CD14-positive monocyte (primary cell): ENCODE data around the gene SPRING1. TPM values are rescaled to one million over a fixed set of nuclear protein-coding genes. Genes with fewer than 3 reads are reported as not detected.

Source experiments
- DNase-seq, 3 donors: peaks; one replicate each; pipeline ENCODE4 v3.0.0-alpha.2; 2011 to 2022
- H2AFZ ChIP-seq: 2 replicates; pipeline ENCODE4 v1.6.0; 2012; ENCODE audit warnings: mild to moderate bottlenecking, low read depth, low read length, inconsistent platforms; ENCODE audit not compliant: insufficient read depth, poor library complexity, severe bottlenecking
- H3K27ac ChIP-seq, 2 donors: 1 replicate in 1 of 2; 2 replicates in 1 of 2; pipeline ENCODE4 v1.5.1; 2012 to 2013; ENCODE audit warnings: low read length in 2 of 2, control low read depth in 1 of 2, inconsistent platforms in 1 of 2, low read depth in 1 of 2, mild to moderate bottlenecking in 1 of 2
- H3K27me3 ChIP-seq, 2 donors: one replicate each; pipeline versions ENCODE4 v1.6.0 to v1.6.1; 2011 to 2013; ENCODE audit warnings: low read length in 2 of 2; ENCODE audit not compliant: control insufficient read depth in 2 of 2, insufficient read depth in 2 of 2
- H3K36me3 ChIP-seq, 2 donors: replicated peaks in 1 of 2; 1 replicate in 1 of 2; 2 replicates in 1 of 2; pipeline versions ENCODE4 v1.5.1 to v1.6.1; 2012 to 2013; ENCODE audit warnings: low read length in 2 of 2, control low read depth in 1 of 2, inconsistent platforms in 1 of 2, mild to moderate bottlenecking in 1 of 2; ENCODE audit not compliant: insufficient read depth in 2 of 2, control insufficient read depth in 1 of 2
- H3K4me1 ChIP-seq, 2 donors: 1 replicate in 1 of 2; 2 replicates in 1 of 2; pipeline versions ENCODE4 v1.5.1 to v1.6.1; 2012 to 2013; ENCODE audit warnings: low read length in 2 of 2, control low read depth in 1 of 2, inconsistent platforms in 1 of 2, mild to moderate bottlenecking in 1 of 2, moderate library complexity in 1 of 2; ENCODE audit not compliant: insufficient read depth in 2 of 2, control insufficient read depth in 1 of 2
- H3K4me2 ChIP-seq: replicated peaks from 2 replicates; pipeline ENCODE3; 2012; ENCODE audit warnings: low read length, moderate library complexity, mild to moderate bottlenecking; ENCODE audit not compliant: poor library complexity, severe bottlenecking; ENCODE audit errors: extremely low read depth
- H3K4me3 ChIP-seq, 3 experiments: fragments of 200-600 bp in 1 of 3; sonication (generic) in 1 of 3; replicated peaks in 1 of 3; 1 replicate in 2 of 3; 2 replicates in 1 of 3; pipeline ENCODE4 v1.5.1; 2011 to 2013; ENCODE audit warnings: low read length in 3 of 3, mild to moderate bottlenecking in 3 of 3, control low read depth in 2 of 3, low read depth in 2 of 3, inconsistent platforms in 1 of 3, moderate library complexity in 1 of 3
- H3K79me2 ChIP-seq: 2 replicates; pipeline ENCODE4 v1.6.0; 2012; ENCODE audit warnings: mild to moderate bottlenecking, control low read depth, inconsistent platforms, low read length, moderate library complexity; ENCODE audit not compliant: insufficient read depth
- H3K9ac ChIP-seq: 2 replicates; pipeline ENCODE4 v1.6.0; 2017; ENCODE audit warnings: low read length, mild to moderate bottlenecking; ENCODE audit not compliant: insufficient read depth, poor library complexity, severe bottlenecking
- H3K9me3 ChIP-seq, 2 donors: replicated peaks in 1 of 2; 1 replicate in 1 of 2; 2 replicates in 1 of 2; pipeline versions ENCODE4 v1.5.1 to v1.6.1; 2012 to 2013; ENCODE audit warnings: low read length in 2 of 2, control low read depth in 1 of 2; ENCODE audit not compliant: control insufficient read depth in 1 of 2, insufficient read depth in 1 of 2
- H4K20me1 ChIP-seq: 2 replicates; pipeline ENCODE4 v1.6.0; 2012; ENCODE audit warnings: mild to moderate bottlenecking, low read length, control low read depth, moderate library complexity; ENCODE audit not compliant: insufficient read depth
- H3K27ac Mint-ChIP-seq, 7 donors: one replicate each; pipeline ENCODE4 v1.8.0; 2020; ENCODE audit warnings: mild to moderate bottlenecking in 7 of 7, mixed read lengths in 7 of 7, moderate library complexity in 6 of 7, inconsistent platforms in 2 of 7
- H3K27me3 Mint-ChIP-seq, 3 donors: one replicate each; pipeline ENCODE4 v1.8.0; 2021 to 2022; ENCODE audit warnings: low read depth in 3 of 3, mild to moderate bottlenecking in 3 of 3, mixed read lengths in 3 of 3, moderate library complexity in 3 of 3, inconsistent platforms in 1 of 3
- H3K36me3 Mint-ChIP-seq, 2 donors: one replicate each; pipeline ENCODE4 v1.8.0; 2020; ENCODE audit warnings: mixed read lengths in 2 of 2, inconsistent platforms in 1 of 2, mild to moderate bottlenecking in 1 of 2
- H3K4me1 Mint-ChIP-seq: one replicate; pipeline ENCODE4 v1.8.0; 2020; ENCODE audit warnings: mild to moderate bottlenecking, mixed read lengths
- H3K4me3 Mint-ChIP-seq, 2 donors: one replicate each; pipeline ENCODE4 v1.8.0; 2020; ENCODE audit warnings: mild to moderate bottlenecking in 2 of 2, mixed read lengths in 2 of 2, moderate library complexity in 1 of 2
- H3K9me3 Mint-ChIP-seq, 7 donors: one replicate each; pipeline ENCODE4 v1.8.0; 2020 to 2022; ENCODE audit warnings: mixed read lengths in 7 of 7, mild to moderate bottlenecking in 6 of 7, moderate library complexity in 6 of 7, inconsistent platforms in 2 of 7
- CTCF ChIP-seq: fragments of 200-600 bp; IDR thresholded peaks from one replicate; pipeline ENCODE4 v1.8.0; 2022; ENCODE audit warnings: antibody characterized with exemption, mild to moderate bottlenecking
- WGBS: methylation state at CpG from one replicate; pipeline ENCODE4 v1.1.5; 2013; ENCODE audit warnings: missing lambda C conversion rate; ENCODE audit not compliant: insufficient coverage; 5-methylcytosine and 5-hydroxymethylcytosine counted together
- intact Hi-C, 2 donors: fragments of 100-400 bp; cut with micrococcal nuclease; formaldehyde crosslinking; loops; one replicate each; pipeline versions ENCODE4 v1.15.0 to v1.15.1; 2023
- polyA plus RNA-seq, 3 donors: library from polyadenylated mRNA; depleted of rRNA in 1 of 3; unstranded in 2 of 3; stranded (reverse) in 1 of 3; fragments of 300-500 nt in 2 of 3; fragments of >200 nt in 1 of 3; fragmentation: Illumina TruSeq in 2 of 3; gene quantifications; 1 replicate in 2 of 3; 2 replicates in 1 of 3; pipeline ENCODE4 v1.2.3, GENCODE V29; 2012 to 2021

The SPRING1 gene
- polyA plus RNA-seq, 3 donors: 6.3 to 19.3 (median 15.6) TPM

- Mint-ChIP-seq H3K4me3 (no peak overlapping the region), H3K27ac (peak overlapping the region in 1 of 7 donors; percentile 1), H3K4me1 (peaks cover 22% of the 10 kb centered on the region), H3K27me3 (peaks cover 0 to 8% (median 3%) of the 10 kb centered on the region in 3 donors), H3K9me3 (no peaks in the 10 kb centered on the region), H3K36me3 (peaks cover 22 to 30% of the 10 kb centered on the region in 2 donors)
- H3K27ac ChIP-seq: no peak overlapping the region
- no peak for TF ChIP-seq CTCF
- no peak overlapping the region for H3K9ac ChIP-seq
- H3K9me3 ChIP-seq: no peaks in the 10 kb centered on the region
- no peak overlapping the region for H2AFZ ChIP-seq
- peaks cover 18 to 42% of the 10 kb centered on the region in 2 donors for H3K36me3 ChIP-seq
- intact Hi-C loops: no loop called here
- no peak overlapping the region for H3K4me2 ChIP-seq
- H3K27me3 ChIP-seq: peaks cover 0 to 3% of the 10 kb centered on the region in 2 donors
- peaks cover 15 to 26% of the 10 kb centered on the region in 2 donors for H3K4me1 ChIP-seq
- H4K20me1 ChIP-seq: peaks cover 46% of the 10 kb centered on the region
- no peak overlapping the region for H3K4me3 ChIP-seq
- no peak for DNase-seq
- WGBS: 100% methylated on average over 2 of the region's 5 CpGs
- peaks cover 56% of the 10 kb centered on the region for H3K79me2 ChIP-seq
These were observed 3.6 kb downstream of the SPRING1 start for GRCh38 chr12:116734156-116734768.

DNA sequence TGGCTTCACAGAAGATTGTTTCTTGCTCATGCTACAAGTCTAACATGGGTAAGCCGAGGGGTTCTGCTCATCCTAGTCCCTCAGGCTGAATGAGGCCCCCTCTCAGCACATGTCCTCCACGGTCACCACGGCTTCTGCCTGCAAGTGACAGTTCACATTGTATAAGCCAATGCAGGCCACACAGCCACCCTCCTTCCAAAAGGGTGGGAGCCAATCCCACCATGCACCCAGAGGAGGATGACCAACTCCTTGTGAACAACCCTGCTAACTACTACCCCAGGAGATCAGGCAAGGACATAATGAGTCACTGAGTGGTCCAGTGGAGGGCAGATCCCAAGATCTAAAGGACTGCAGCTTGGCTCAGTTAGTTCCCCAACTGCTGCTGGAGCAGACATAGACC, 6.1 kb downstream of the SPRING1 start:
- no peak overlapping the region for H3K4me3 ChIP-seq
- H3K79me2 ChIP-seq: peaks cover 56% of the 10 kb centered on the region
- peaks cover 22 to 60% of the 10 kb centered on the region in 2 donors for H3K36me3 ChIP-seq
- Mint-ChIP-seq H3K27me3 (peaks cover 0 to 2% (median 0%) of the 10 kb centered on the region in 3 donors), H3K4me3 (no peak overlapping the region), H3K4me1 (peaks cover 8% of the 10 kb centered on the region), H3K9me3 (no peaks in the 10 kb centered on the region), H3K27ac (no peak overlapping the region), H3K36me3 (peaks cover 28 to 38% of the 10 kb centered on the region in 2 donors)
- H3K4me2 ChIP-seq: no peak overlapping the region
- no peak for TF ChIP-seq CTCF
- no peak overlapping the region for H3K9ac ChIP-seq
- H3K27me3 ChIP-seq: no peaks in the 10 kb centered on the region
- H3K4me1 ChIP-seq: peaks cover 4 to 9% of the 10 kb centered on the region in 2 donors
- 100% methylated on average over 3 of the region's 3 CpGs for WGBS
- intact Hi-C loops: no loop called here
- DNase-seq: no peak
- no peak overlapping the region for H2AFZ ChIP-seq
- no peaks in the 10 kb centered on the region for H3K9me3 ChIP-seq
- H3K27ac ChIP-seq: no peak overlapping the region
- peaks cover 59% of the 10 kb centered on the region for H4K20me1 ChIP-seq
